Stimulated activated CD8-positive, alpha-beta memory T cell treated with anti-CD3 and anti-CD28 coated beads, Interleukin-7, amount 100 ng/mL, for 24 hours (primary cell): ENCODE data around the gene ADRM1.

ENCODE experiments used
- DNase-seq: peaks from one replicate; pipeline ENCODE4 v3.0.0-alpha.2; 2020; ENCODE audit warnings: low read depth

The ADRM1 gene

GRCh38 chr20:62325172-62325905, 22.5 kb downstream of the ADRM1 start:
- no peak for DNase-seq

- DNase-seq = no peak
These were observed 23.8 kb downstream of the ADRM1 start for GRCh38 chr20:62326559-62326958.

GRCh38 chr20:62326959-62327725, 24.3 kb downstream of the ADRM1 start:
- no peak for DNase-seq

GRCh38 chr20:62327726-62328495, 25.1 kb downstream of the ADRM1 start:
- DNase-seq = no peak

- DNase-seq = no peak
These were observed 26.0 kb downstream of the ADRM1 start for GRCh38 chr20:62328684-62329388.

GRCh38 chr20:62329389-62330377, 26.9 kb downstream of the ADRM1 start:
- DNase-seq = no peak

GRCh38 chr20:62330576-62331317, 27.9 kb downstream of the ADRM1 start:
- DNase-seq = no peak

GRCh38 chr20:62331347-62331746, 28.6 kb downstream of the ADRM1 start:
- DNase-seq = no peak

- DNase-seq = no peak
These were observed 29.6 kb downstream of the ADRM1 start for GRCh38 chr20:62332421-62332820.

GRCh38 chr20:62332989-62333819, 30.4 kb downstream of the ADRM1 start:
- DNase-seq = no peak

GRCh38 chr20:62333820-62334595, 31.2 kb downstream of the ADRM1 start:
- no peak for DNase-seq

- DNase-seq = no peak
These were observed 32.1 kb downstream of the ADRM1 start for GRCh38 chr20:62334881-62335280.

- no peak for DNase-seq
These were observed 32.7 kb downstream of the ADRM1 start for GRCh38 chr20:62335532-62335931.

GRCh38 chr20:62336329-62336728, 33.5 kb downstream of the ADRM1 start:
- DNase-seq = no peak

GRCh38 chr20:62336775-62337557, 34.2 kb downstream of the ADRM1 start:
- DNase-seq = no peak

GRCh38 chr20:62337558-62338293, 34.9 kb downstream of the ADRM1 start:
- DNase-seq = no peak

GRCh38 chr20:62338294-62338620, 35.5 kb downstream of the ADRM1 start:
- no peak for DNase-seq
